HCT116 (cell line): Measurements from ENCODE around the gene ATP13A2. TPM values are rescaled to one million over a fixed set of nuclear protein-coding genes. Genes with fewer than 3 reads are reported as not detected.

ENCODE experiments used
- ATAC-seq: fragments of 200-7000 bp; cut with Tn5 transposase; 2 replicates; pipeline ENCODE4 v1.9.1; 2020; ENCODE audit warnings: mild to moderate bottlenecking, moderate library complexity
- BruUV-seq: library from RNA; stranded (reverse); fragments of 400-500 nt; replicated peaks from 2 replicates; lab custom pipeline; 2021; lab: Mats Ljungman, UMichigan
- CTCF ChIA-PET: fragments of 300-600 bp; sonication (Branson Sonifier 250); formaldehyde crosslinking; loops from one replicate; lab custom pipeline; 2021; ENCODE audit warnings: antibody characterized with exemption; lab: Charles Lee
- POLR2A ChIA-PET: fragments of 300-600, 350-600 bp; sonication (Branson Sonifier 250); formaldehyde crosslinking; loops from one replicate; lab custom pipeline; 2021; ENCODE audit warnings: antibody characterized with exemption; lab: Charles Lee
- RAD21 ChIA-PET, 2 experiments: fragments of 300-600 bp; sonication (Branson Sonifier 250); formaldehyde crosslinking; loops; one replicate each; lab custom pipeline; 2023; ENCODE audit warnings: low total read pairs in 2 of 2; ENCODE audit not compliant: uncharacterized antibody in 2 of 2, unreplicated experiment in 2 of 2, low non-redundant PET in 1 of 2; lab: Charles Lee
- DNase-seq: peaks from one replicate; pipeline ENCODE4 v3.0.0-alpha.2; 2010; ENCODE audit warnings: low read depth, low spot score
- H2AFZ ChIP-seq: fragments of 200-600 bp; shearing (Covaris generic), sonication (generic); 2 replicates; pipeline ENCODE4 v1.6.1; 2017; ENCODE audit warnings: low read depth, mixed run types, mixed read lengths, antibody characterized with exemption, low read length; ENCODE audit not compliant: poor library complexity, severe bottlenecking
- H3K27ac ChIP-seq: 2 replicates; pipeline ENCODE4 v1.5.1; 2012; ENCODE audit warnings: low read depth, low read length
- H3K27me3 ChIP-seq: fragments of 200-600 bp; sonication (generic); 2 replicates; pipeline ENCODE4 v1.6.1; 2016; ENCODE audit warnings: mixed run types, low read length, mixed read lengths; ENCODE audit not compliant: insufficient read depth
- H3K36me3 ChIP-seq, 2 experiments: fragments of 200-500 bp in 1 of 2; fragments of 200-600 bp in 1 of 2; sonication (Bioruptor generic) in 1 of 2; sonication (generic) in 1 of 2; 2 replicates each; pipeline versions ENCODE4 v1.5.1 to v1.6.1; 2014 to 2016; ENCODE audit warnings: low read length in 2 of 2, inconsistent platforms in 1 of 2, mixed read lengths in 1 of 2, mixed run types in 1 of 2; ENCODE audit not compliant: insufficient read depth in 2 of 2, control insufficient read depth in 1 of 2
- H3K4me1 ChIP-seq, 2 experiments: fragments of 200-600 bp in 1 of 2; sonication (generic) in 1 of 2; 2 replicates each; pipeline versions ENCODE4 v1.5.1 to v1.6.1; 2012 to 2017; ENCODE audit warnings: low read length in 2 of 2, inconsistent platforms in 1 of 2, mild to moderate bottlenecking in 1 of 2, mixed read lengths in 1 of 2, mixed run types in 1 of 2, moderate library complexity in 1 of 2; ENCODE audit not compliant: insufficient read depth in 2 of 2, control insufficient read depth in 1 of 2
- H3K4me2 ChIP-seq: fragments of 200-600 bp; sonication (generic); 2 replicates; pipeline ENCODE4 v1.6.1; 2017; ENCODE audit warnings: mixed run types, low read length, mixed read lengths
- H3K4me3 ChIP-seq, 2 experiments: fragments of 200-600 bp in 1 of 2; sonication (generic) in 1 of 2; replicated peaks in 1 of 2; 2 replicates each; pipeline ENCODE4 v1.5.1; 2011 to 2016; ENCODE audit warnings: low read length in 2 of 2, control low read depth in 1 of 2, low read depth in 1 of 2, mild to moderate bottlenecking in 1 of 2, mixed read lengths in 1 of 2, mixed run types in 1 of 2
- H3K79me2 ChIP-seq: fragments of 200-600 bp; sonication (generic); 2 replicates; pipeline ENCODE4 v1.6.1; 2017; ENCODE audit warnings: mild to moderate bottlenecking, mixed run types, low read length, moderate library complexity, mixed read lengths; ENCODE audit not compliant: insufficient read depth
- H3K9ac ChIP-seq: fragments of 200-600 bp; sonication (generic); 2 replicates; pipeline ENCODE4 v1.6.1; 2016; ENCODE audit warnings: low read length, mixed read lengths
- H3K9me2 ChIP-seq: fragments of 200-600 bp; sonication (generic), shearing (Covaris generic); 2 replicates; pipeline ENCODE4 v1.6.1; 2017; ENCODE audit warnings: mixed run types, mild to moderate bottlenecking, moderate library complexity; ENCODE audit not compliant: insufficient read depth
- H3K9me3 ChIP-seq, 2 experiments: fragments of 200-500 bp in 1 of 2; fragments of 200-600 bp in 1 of 2; sonication (Bioruptor generic) in 1 of 2; sonication (generic) in 1 of 2; 2 replicates each; pipeline ENCODE4 v1.6.1; 2014 to 2017; ENCODE audit warnings: low read length in 2 of 2, mixed read lengths in 2 of 2, inconsistent platforms in 1 of 2, low read depth in 1 of 2, mild to moderate bottlenecking in 1 of 2, mixed run types in 1 of 2, moderate library complexity in 1 of 2; ENCODE audit not compliant: control insufficient read depth in 1 of 2, insufficient read depth in 1 of 2
- H4K20me1 ChIP-seq: fragments of 200-600 bp; sonication (generic), shearing (Covaris generic); 2 replicates; pipeline ENCODE4 v1.6.1; 2017; ENCODE audit warnings: mixed run types, mild to moderate bottlenecking, moderate library complexity; ENCODE audit not compliant: insufficient read depth
- ATF3 ChIP-seq: IDR thresholded peaks from 2 replicates; pipeline ENCODE4 v1.6.1; 2012
- CEBPB ChIP-seq: IDR thresholded peaks from 2 replicates; pipeline ENCODE4 v1.6.1; 2012; ENCODE audit warnings: low read depth
- CTCF ChIP-seq, 3 experiments: fragments of 200-600 bp in 1 of 3; sonication (generic) in 1 of 3; IDR thresholded peaks in 2 of 3; conservative IDR thresholded peaks in 1 of 3; 2 replicates each; pipeline ENCODE4 v1.5.1; 2012 to 2017; ENCODE audit warnings: low read depth in 2 of 3, low read length in 2 of 3, antibody characterized with exemption in 1 of 3, borderline replicate concordance in 1 of 3, control low read depth in 1 of 3, mild to moderate bottlenecking in 1 of 3, mixed read lengths in 1 of 3, mixed run types in 1 of 3, moderate library complexity in 1 of 3; ENCODE audit not compliant: insufficient read depth in 1 of 3
- EGR1 ChIP-seq: IDR thresholded peaks from 2 replicates; pipeline ENCODE4 v1.6.1; 2012; ENCODE audit warnings: low read depth
- EZH2phosphoT487 ChIP-seq: fragments of 200-600 bp; IDR thresholded peaks from 2 replicates; pipeline ENCODE4 v1.6.1; 2018; ENCODE audit warnings: antibody characterized with exemption, borderline replicate concordance
- FOSL1 ChIP-seq: IDR thresholded peaks from 2 replicates; pipeline ENCODE4 v1.6.1; 2012; ENCODE audit warnings: low read depth
- JUND ChIP-seq: IDR thresholded peaks from 2 replicates; pipeline ENCODE4 v1.6.1; 2012
- MAX ChIP-seq: IDR thresholded peaks from 2 replicates; pipeline ENCODE4 v1.6.1; 2012
- RAD21 ChIP-seq: IDR thresholded peaks from 2 replicates; pipeline ENCODE4 v1.6.1; 2012; ENCODE audit warnings: low read depth, mild to moderate bottlenecking
- REST ChIP-seq: IDR thresholded peaks from 2 replicates; pipeline ENCODE4 v1.6.1; 2012; ENCODE audit warnings: low read depth
- SIN3A ChIP-seq: IDR thresholded peaks from 2 replicates; pipeline ENCODE4 v1.6.1; 2012; ENCODE audit warnings: low read depth
- SRF ChIP-seq: IDR thresholded peaks from 2 replicates; pipeline ENCODE4 v1.6.1; 2012; ENCODE audit warnings: low read depth
- TCF7L2 ChIP-seq: IDR thresholded peaks from 2 replicates; pipeline ENCODE4 v1.7.0; 2011; ENCODE audit warnings: borderline replicate concordance, inconsistent platforms; ENCODE audit not compliant: insufficient read depth, insufficient read length; ENCODE audit errors: extremely low read depth
- YY1 ChIP-seq: IDR thresholded peaks from 2 replicates; pipeline ENCODE4 v1.6.1; 2011; ENCODE audit warnings: low read length, low read depth, moderate library complexity, mild to moderate bottlenecking; ENCODE audit not compliant: insufficient replicate concordance; ENCODE audit errors: extremely low read depth
- ZBTB33 ChIP-seq: IDR thresholded peaks from 2 replicates; pipeline ENCODE4 v1.6.1; 2011; ENCODE audit warnings: mild to moderate bottlenecking, low read length, moderate library complexity; ENCODE audit not compliant: insufficient replicate concordance; ENCODE audit errors: extremely low read depth
- ZFX ChIP-seq: fragments of 450-650 bp; IDR thresholded peaks from 2 replicates; pipeline ENCODE4 v1.6.1; 2017
- intact Hi-C: fragments of 100-400 bp; cut with micrococcal nuclease; formaldehyde crosslinking; loops from 2 replicates; pipeline ENCODE4 v1.10.0; 2022
- total RNA-seq: library from RNA; stranded (reverse); gene quantifications from one replicate; pipeline ENCODE4 v1.2.1, GENCODE V29; 2021; ENCODE audit not compliant: unreplicated experiment

The ATP13A2 gene
- total RNA-seq, 1 experiment from 2014 or later: 60.5 TPM

- no peak for TF ChIP-seq ATF3
- no peak for TF ChIP-seq FOSL1
Measured at GRCh38 chr1:17016317-17016661, 4.6 kb upstream of the ATP13A2 start (continued).

- DNase-seq (no peak), ATAC-seq (no peak)
- no peaks in the 10 kb centered on the region for H4K20me1 ChIP-seq
- no peaks in the 10 kb centered on the region for H3K79me2 ChIP-seq
- H3K9me2 ChIP-seq: no peaks in the 10 kb centered on the region
- H3K4me3 ChIP-seq: no peak overlapping the region
- H3K9ac ChIP-seq: no peak overlapping the region
- ChIA-PET RAD21 (no interaction called here), CTCF (no interaction called here), POLR2A (interaction anchor here (0.7 to 1.3 kb wide), 2 partner anchors 11 to 110 kb away, joined by 3 to 4 read pairs; no protein-coding TSS in a partner anchor)
- H3K4me2 ChIP-seq: no peak overlapping the region
- peaks cover 9 to 17% of the 10 kb centered on the region in 2 experiments; a peak in 3 of 4 replicates for H3K36me3 ChIP-seq
- H3K9me3 ChIP-seq: no peaks in the 10 kb centered on the region
- no peak overlapping the region for H3K27ac ChIP-seq
- H3K4me1 ChIP-seq: peaks cover 15 to 36% of the 10 kb centered on the region in 2 experiments
- no TSS peak for BruUV-seq
- intact Hi-C loops: loop anchor here (5.0 kb wide), 2 partner anchors 32 to 53 kb away; no protein-coding TSS in a partner anchor
- no peaks in the 10 kb centered on the region for H3K27me3 ChIP-seq
- H2AFZ ChIP-seq: no peak overlapping the region
- TF ChIP-seq MAX (no peak), YY1 (no peak), ZBTB33 (no peak), REST (no peak), CTCF (IDR thresholded peaks at IDR 0.05 in 2 of 3, conservative IDR thresholded peaks at IDR 0.05 in 1 of 3; ENCODE audit: borderline replicate concordance in 1 of 3, insufficient read depth in 1 of 3, low read depth in 2 of 3, low read length in 2 of 3) (no peak), RAD21 (no peak), JUND (no peak), CEBPB (no peak), SRF (no peak), EZH2phosphoT487 (no peak), TCF7L2 (no peak), SIN3A (no peak), FOSL1 (no peak), EGR1 (no peak), ZFX (no peak)
Measured at GRCh38 chr1:17014671-17015567, 3.2 kb upstream of the ATP13A2 start.
